GM19043 (cell line): Measurements from ENCODE around the gene MTF2.

ENCODE experiments used
- ATAC-seq: cut with Tn5 transposase; IDR thresholded peaks from one replicate; pipeline ENCODE4 v1.9.1; 2021; ENCODE audit warnings: low read depth; ENCODE audit not compliant: unreplicated experiment

The MTF2 gene

GRCh38 chr1:93081716-93082115, 2.6 kb downstream of the MTF2 start:
- no peak for ATAC-seq

- no peak for ATAC-seq
Observed at GRCh38 chr1:93082313-93082712, 3.2 kb downstream of the MTF2 start.

GRCh38 chr1:93083979-93084378, 4.9 kb downstream of the MTF2 start:
- no peak for ATAC-seq

GRCh38 chr1:93087532-93087931, 8.4 kb downstream of the MTF2 start:
- ATAC-seq, result no peak

GRCh38 chr1:93093332-93094006, 14.4 kb downstream of the MTF2 start:
- ATAC-seq, result no peak

- ATAC-seq, result no peak
Observed at GRCh38 chr1:93095804-93096585, 16.9 kb downstream of the MTF2 start.

GRCh38 chr1:93102142-93102541, 23.1 kb downstream of the MTF2 start:
- no peak for ATAC-seq

- no peak for ATAC-seq
Observed at GRCh38 chr1:93106226-93106625, 27.1 kb downstream of the MTF2 start.

- ATAC-seq, result no peak
Observed at GRCh38 chr1:93107395-93107794, 28.3 kb downstream of the MTF2 start.

GRCh38 chr1:93108335-93108734, 29.3 kb downstream of the MTF2 start:
- ATAC-seq, result no peak

GRCh38 chr1:93109578-93109977, 30.5 kb downstream of the MTF2 start:
- ATAC-seq, result no peak

GRCh38 chr1:93111065-93111464, 32.0 kb downstream of the MTF2 start:
- no peak for ATAC-seq

GRCh38 chr1:93111561-93111960, 32.5 kb downstream of the MTF2 start:
- ATAC-seq, result no peak

GRCh38 chr1:93113127-93113526, 34.0 kb downstream of the MTF2 start:
- no peak for ATAC-seq

GRCh38 chr1:93114391-93114790, 35.3 kb downstream of the MTF2 start:
- no peak for ATAC-seq

- no peak for ATAC-seq
Observed at GRCh38 chr1:93120614-93121013, 41.5 kb downstream of the MTF2 start.

GRCh38 chr1:93123201-93123783, 44.2 kb downstream of the MTF2 start:
- ATAC-seq, result no peak

- ATAC-seq, result no peak
Observed at GRCh38 chr1:93124556-93125355, 45.7 kb downstream of the MTF2 start.

- no peak for ATAC-seq
Observed at GRCh38 chr1:93129507-93130099, 50.5 kb downstream of the MTF2 start.

GRCh38 chr1:93132638-93133037, 53.6 kb downstream of the MTF2 start:
- ATAC-seq, result no peak

- ATAC-seq, result no peak
Observed at GRCh38 chr1:93136445-93136844, 57.4 kb downstream of the MTF2 start.
